Neural progenitor cell (in vitro differentiated cells): ENCODE data around the gene PRM2. TPM values are rescaled to one million over a fixed set of nuclear protein-coding genes. Genes with fewer than 3 reads are reported as not detected.

ENCODE experiments used
- DNase-seq: peaks from one replicate; pipeline ENCODE4 v3.0.0-alpha.2; 2016; ENCODE audit warnings: low spot score
- H2AFZ ChIP-seq: fragments of 200-600 bp; sonication (generic); replicated peaks from 2 replicates; pipeline ENCODE4 v1.6.1; 2016; ENCODE audit warnings: antibody characterized with exemption
- H3F3A ChIP-seq: fragments of 200-600 bp; sonication (generic); 2 replicates; pipeline ENCODE4 v1.6.1; 2016; ENCODE audit warnings: antibody characterized with exemption, low read depth
- H3K27ac ChIP-seq: fragments of 200-600 bp; sonication (generic); 2 replicates; pipeline ENCODE4 v1.5.1; 2016; ENCODE audit warnings: mild to moderate bottlenecking
- H3K27me3 ChIP-seq: fragments of 200-600 bp; sonication (generic); 2 replicates; pipeline ENCODE4 v1.6.1; 2016; ENCODE audit warnings: mild to moderate bottlenecking, moderate library complexity
- H3K36me3 ChIP-seq: fragments of 200-600 bp; sonication (generic); 2 replicates; pipeline ENCODE4 v1.5.1; 2016
- H3K4me1 ChIP-seq: fragments of 200-600 bp; sonication (generic); 2 replicates; pipeline ENCODE4 v1.6.1; 2016; ENCODE audit warnings: mixed run types
- H3K4me2 ChIP-seq: fragments of 200-600 bp; sonication (generic); 2 replicates; pipeline ENCODE4 v1.6.1; 2016
- H3K4me3 ChIP-seq: fragments of 200-600 bp; sonication (generic); 2 replicates; pipeline ENCODE4 v1.5.1; 2016
- H3K79me2 ChIP-seq: fragments of 200-600 bp; sonication (generic); 2 replicates; pipeline ENCODE4 v1.6.1; 2016; ENCODE audit warnings: low read depth
- H3K9ac ChIP-seq: fragments of 200-600 bp; sonication (generic); 2 replicates; pipeline ENCODE4 v1.6.1; 2016
- H3K9me3 ChIP-seq: fragments of 200-600 bp; sonication (generic); 2 replicates; pipeline ENCODE4 v1.5.1; 2016; ENCODE audit warnings: low read depth
- H4K20me1 ChIP-seq: fragments of 200-600 bp; sonication (generic); 2 replicates; pipeline ENCODE4 v1.6.1; 2016; ENCODE audit warnings: low read depth
- H3K27ac Mint-ChIP-seq: 3 replicates; pipeline ENCODE4 v1.8.0; 2021; ENCODE audit warnings: mixed read lengths
- H3K27me3 Mint-ChIP-seq: 2 replicates; pipeline ENCODE4 v1.8.0; 2022; ENCODE audit warnings: low read depth, mild to moderate bottlenecking, inconsistent platforms, moderate library complexity, mixed read lengths; ENCODE audit not compliant: insufficient read depth
- H3K36me3 Mint-ChIP-seq: 3 replicates; pipeline ENCODE4 v1.8.0; 2021; ENCODE audit warnings: mixed read lengths
- H3K4me1 Mint-ChIP-seq: 3 replicates; pipeline ENCODE4 v1.8.0; 2021; ENCODE audit warnings: mixed read lengths
- H3K4me3 Mint-ChIP-seq: 3 replicates; pipeline ENCODE4 v1.8.0; 2021; ENCODE audit warnings: mild to moderate bottlenecking, moderate library complexity, mixed read lengths
- H3K9me3 Mint-ChIP-seq: 3 replicates; pipeline ENCODE4 v1.8.0; 2020; ENCODE audit warnings: mixed read lengths
- EZH2 ChIP-seq: fragments of 200-600 bp; sonication (generic); IDR thresholded peaks from 2 replicates; pipeline ENCODE4 v1.6.1; 2017; ENCODE audit warnings: antibody characterized with exemption, mild to moderate bottlenecking, moderate library complexity
- EZH2phosphoT487 ChIP-seq: fragments of 200-600 bp; sonication (generic); IDR thresholded peaks from 2 replicates; pipeline ENCODE4 v1.6.1; 2017; ENCODE audit warnings: antibody characterized with exemption
- total RNA-seq: library from RNA; depleted of rRNA; stranded (reverse); fragments of >200 nt; gene quantifications from 2 replicates; pipeline ENCODE4 v1.2.3, GENCODE V29; 2015; ENCODE audit warnings: low replicate concordance
- TF ChIP-seq, protein P1 (sequence below): fragments of 200-600 bp; sonication (generic); IDR thresholded peaks from 2 replicates; pipeline ENCODE4 v1.5.1; 2017; ENCODE audit warnings: antibody characterized with exemption, mild to moderate bottlenecking

PRM2 gene
- total RNA-seq, 1 donor from 2014 or later, result not detected

DNA sequence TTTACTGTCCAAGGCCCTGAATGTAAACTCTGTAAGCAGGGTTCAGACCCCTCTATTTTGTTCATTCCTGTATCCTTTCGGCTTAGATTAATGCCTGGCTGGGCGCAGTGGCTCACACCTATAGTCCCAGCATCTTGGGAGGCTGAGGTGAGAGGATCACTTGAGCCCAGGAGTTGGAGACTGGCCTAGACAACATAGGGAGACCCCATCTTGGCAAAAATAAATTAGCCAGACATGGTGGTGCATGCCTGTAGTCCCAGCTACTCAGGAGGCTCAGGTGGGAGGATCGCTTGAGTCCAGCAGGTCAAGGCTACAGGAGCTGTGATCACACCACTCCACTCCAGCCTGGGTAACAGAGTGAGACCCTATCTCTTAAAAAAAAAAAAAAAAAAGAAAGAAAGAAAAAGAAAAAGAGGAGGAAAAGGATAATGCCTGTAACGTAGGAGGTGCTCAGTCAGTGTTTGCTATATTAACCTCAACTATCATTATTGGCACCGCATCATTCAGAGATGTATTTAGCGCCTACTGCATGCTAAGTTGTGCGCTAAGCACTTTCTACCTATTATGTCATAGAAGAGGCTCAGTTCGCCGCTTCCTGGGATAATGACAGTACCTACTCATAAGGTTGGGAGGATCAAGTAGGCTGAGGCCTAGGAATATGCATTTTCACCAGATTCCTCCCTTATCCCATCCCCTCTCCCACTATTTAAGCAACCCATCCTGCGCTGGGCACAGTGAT is 25.3 kb downstream of the PRM2 start:
- Mint-ChIP-seq H3K4me1 (peaks cover 5% of the 10 kb centered on the region), H3K4me3 (no peak overlapping the region), H3K9me3 (no peaks in the 10 kb centered on the region), H3K27ac (no peak overlapping the region), H3K36me3 (no peaks in the 10 kb centered on the region), H3K27me3 (peaks cover 8% of the 10 kb centered on the region)
- Histone ChIP-seq H3K4me1 (peaks cover 6% of the 10 kb centered on the region), H3F3A (no peaks in the 10 kb centered on the region), H3K79me2 (no peaks in the 10 kb centered on the region), H3K4me3 (no peak overlapping the region), H3K9me3 (no peaks in the 10 kb centered on the region), H2AFZ (no peak overlapping the region), H3K4me2 (no peak overlapping the region), H3K9ac (no peak overlapping the region), H3K36me3 (no peaks in the 10 kb centered on the region), H3K27ac (no peak overlapping the region), H3K27me3 (peaks cover 22% of the 10 kb centered on the region), H4K20me1 (peaks cover 15% of the 10 kb centered on the region)
- TF ChIP-seq, protein P1, sequence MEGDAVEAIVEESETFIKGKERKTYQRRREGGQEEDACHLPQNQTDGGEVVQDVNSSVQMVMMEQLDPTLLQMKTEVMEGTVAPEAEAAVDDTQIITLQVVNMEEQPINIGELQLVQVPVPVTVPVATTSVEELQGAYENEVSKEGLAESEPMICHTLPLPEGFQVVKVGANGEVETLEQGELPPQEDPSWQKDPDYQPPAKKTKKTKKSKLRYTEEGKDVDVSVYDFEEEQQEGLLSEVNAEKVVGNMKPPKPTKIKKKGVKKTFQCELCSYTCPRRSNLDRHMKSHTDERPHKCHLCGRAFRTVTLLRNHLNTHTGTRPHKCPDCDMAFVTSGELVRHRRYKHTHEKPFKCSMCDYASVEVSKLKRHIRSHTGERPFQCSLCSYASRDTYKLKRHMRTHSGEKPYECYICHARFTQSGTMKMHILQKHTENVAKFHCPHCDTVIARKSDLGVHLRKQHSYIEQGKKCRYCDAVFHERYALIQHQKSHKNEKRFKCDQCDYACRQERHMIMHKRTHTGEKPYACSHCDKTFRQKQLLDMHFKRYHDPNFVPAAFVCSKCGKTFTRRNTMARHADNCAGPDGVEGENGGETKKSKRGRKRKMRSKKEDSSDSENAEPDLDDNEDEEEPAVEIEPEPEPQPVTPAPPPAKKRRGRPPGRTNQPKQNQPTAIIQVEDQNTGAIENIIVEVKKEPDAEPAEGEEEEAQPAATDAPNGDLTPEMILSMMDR, result no peak
- TF ChIP-seq EZH2, result no peak
- TF ChIP-seq EZH2phosphoT487, result no peak
- no peak for DNase-seq

GRCh38 chr16:11250091-11250785 is 26.0 kb downstream of the PRM2 start:
- Histone ChIP-seq H2AFZ (no peak overlapping the region), H3K79me2 (no peaks in the 10 kb centered on the region), H3K36me3 (no peaks in the 10 kb centered on the region), H3F3A (no peaks in the 10 kb centered on the region), H3K27me3 (peaks cover 19% of the 10 kb centered on the region), H3K4me1 (peaks cover 6% of the 10 kb centered on the region), H3K27ac (no peak overlapping the region), H3K9ac (no peak overlapping the region), H4K20me1 (peaks cover 15% of the 10 kb centered on the region), H3K4me2 (no peak overlapping the region), H3K4me3 (no peak overlapping the region), H3K9me3 (no peaks in the 10 kb centered on the region)
- no peaks in the 10 kb centered on the region for H3K9me3 Mint-ChIP-seq
- H3K27me3 Mint-ChIP-seq, result peaks cover 8% of the 10 kb centered on the region
- TF ChIP-seq, protein P1, result no peak
- no peak for TF ChIP-seq EZH2phosphoT487
- no peak for TF ChIP-seq EZH2
- H3K36me3 Mint-ChIP-seq, result no peaks in the 10 kb centered on the region
- DNase-seq, result no peak
- H3K27ac Mint-ChIP-seq, result no peak overlapping the region
- H3K4me3 Mint-ChIP-seq, result no peak overlapping the region
- H3K4me1 Mint-ChIP-seq, result peaks cover 5% of the 10 kb centered on the region

DNA sequence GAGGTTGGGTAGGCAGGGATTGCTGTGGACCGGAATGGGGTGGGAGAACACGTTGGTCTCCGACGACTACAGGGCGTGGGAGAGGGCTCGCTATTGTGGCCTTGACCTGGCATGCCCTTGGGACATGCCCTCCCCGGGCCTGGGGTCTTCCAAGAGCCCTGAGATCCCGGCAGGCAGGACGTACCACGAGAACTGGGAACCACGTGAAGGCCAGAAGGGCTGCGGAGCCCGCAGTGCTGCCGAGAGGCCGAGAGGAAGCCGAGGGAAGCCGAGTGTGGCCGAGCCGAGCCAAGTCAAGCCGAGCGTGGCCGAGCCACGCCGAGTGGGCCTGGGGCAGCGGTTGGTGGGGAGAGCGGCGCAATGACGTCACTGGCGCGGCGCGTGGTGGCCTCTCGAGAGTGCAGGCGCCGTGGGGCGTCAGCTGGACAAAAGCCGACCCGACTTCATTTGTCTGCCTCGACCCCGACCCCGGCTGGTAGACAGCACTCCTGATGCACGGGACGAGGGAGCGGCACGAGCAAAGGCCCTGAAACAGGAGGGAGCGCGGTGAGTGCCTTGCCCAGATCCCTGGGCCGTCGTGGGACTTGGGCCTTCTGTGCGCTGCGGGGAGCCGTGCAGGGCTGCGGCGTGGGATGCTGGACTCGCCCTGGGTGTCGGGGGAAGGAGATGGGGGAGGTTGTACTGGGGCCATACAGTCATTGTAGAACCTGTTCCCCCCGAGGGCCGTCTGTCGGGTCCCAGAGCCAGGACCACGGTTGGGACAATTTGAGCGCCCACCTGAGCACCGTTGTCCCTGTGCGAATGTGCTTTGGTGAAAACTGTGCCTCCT is 26.8 kb downstream of the PRM2 start:
- H3K27ac Mint-ChIP-seq, result peak overlapping the region; percentile 13
- no peaks in the 10 kb centered on the region for H3K36me3 Mint-ChIP-seq
- no peak overlapping the region for H3K4me3 Mint-ChIP-seq

More for the DNA sequence above, 26.8 kb downstream of the PRM2 start:
- DNase-seq, result no peak
- no peak overlapping the region for H3K4me3 ChIP-seq
- no peaks in the 10 kb centered on the region for H3K9me3 ChIP-seq
- H3K36me3 ChIP-seq, result no peaks in the 10 kb centered on the region
- Mint-ChIP-seq H3K4me1 (peaks cover 5% of the 10 kb centered on the region), H3K27me3 (peaks cover 8% of the 10 kb centered on the region), H3K9me3 (no peaks in the 10 kb centered on the region)
- H2AFZ ChIP-seq, result no peak overlapping the region
- H4K20me1 ChIP-seq, result peaks cover 11% of the 10 kb centered on the region
- no peak overlapping the region for H3K27ac ChIP-seq
- H3K9ac ChIP-seq, result no peak overlapping the region
- H3F3A ChIP-seq, result no peaks in the 10 kb centered on the region
- TF ChIP-seq, protein P1, result no peak
- TF ChIP-seq EZH2phosphoT487 (no peak), EZH2 (no peak)
- H3K27me3 ChIP-seq, result peaks cover 11% of the 10 kb centered on the region
- peaks cover under 1% of the 10 kb centered on the region for H3K4me1 ChIP-seq
- H3K79me2 ChIP-seq, result no peaks in the 10 kb centered on the region
- no peak overlapping the region for H3K4me2 ChIP-seq
